Measurements from ENCODE around the gene SIRPG. TPM values are rescaled to one million over a fixed set of nuclear protein-coding genes. Genes with fewer than 3 reads are reported as not detected.

SIRPG gene
- total RNA-seq, 1 donor from 2014 or later: 0.97 TPM

DNA sequence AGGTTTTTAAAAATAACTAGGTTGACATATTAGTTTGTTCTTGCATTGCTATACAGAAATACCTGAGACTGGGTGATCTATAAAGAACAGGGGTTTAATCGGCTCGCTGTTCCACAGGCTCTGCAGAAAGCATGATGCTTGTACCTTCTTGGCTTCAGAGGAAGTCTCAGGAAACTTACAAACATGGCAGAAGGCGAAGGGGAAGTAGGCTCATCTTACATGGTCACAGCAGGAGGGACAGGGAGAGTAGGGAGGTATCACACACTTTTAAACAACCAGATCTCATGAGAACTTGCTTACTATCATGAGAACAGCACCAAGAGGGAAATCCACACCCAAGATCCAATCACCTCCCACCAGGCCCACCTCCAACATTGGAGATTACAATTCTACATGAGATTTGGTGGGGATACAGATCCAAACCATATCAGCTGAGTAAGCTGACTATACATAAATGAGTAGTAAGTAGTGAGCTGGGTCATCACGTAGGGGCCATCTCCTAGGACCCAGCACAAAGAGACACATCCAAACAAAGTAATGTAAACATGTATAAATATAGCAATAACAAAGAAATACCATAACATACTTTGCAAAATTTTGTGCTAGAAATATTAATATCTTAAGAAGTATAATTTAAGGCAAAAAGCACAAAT lies 31.4 kb upstream of the SIRPG start:
- no peak for ATAC-seq
- TF ChIP-seq, protein P1, sequence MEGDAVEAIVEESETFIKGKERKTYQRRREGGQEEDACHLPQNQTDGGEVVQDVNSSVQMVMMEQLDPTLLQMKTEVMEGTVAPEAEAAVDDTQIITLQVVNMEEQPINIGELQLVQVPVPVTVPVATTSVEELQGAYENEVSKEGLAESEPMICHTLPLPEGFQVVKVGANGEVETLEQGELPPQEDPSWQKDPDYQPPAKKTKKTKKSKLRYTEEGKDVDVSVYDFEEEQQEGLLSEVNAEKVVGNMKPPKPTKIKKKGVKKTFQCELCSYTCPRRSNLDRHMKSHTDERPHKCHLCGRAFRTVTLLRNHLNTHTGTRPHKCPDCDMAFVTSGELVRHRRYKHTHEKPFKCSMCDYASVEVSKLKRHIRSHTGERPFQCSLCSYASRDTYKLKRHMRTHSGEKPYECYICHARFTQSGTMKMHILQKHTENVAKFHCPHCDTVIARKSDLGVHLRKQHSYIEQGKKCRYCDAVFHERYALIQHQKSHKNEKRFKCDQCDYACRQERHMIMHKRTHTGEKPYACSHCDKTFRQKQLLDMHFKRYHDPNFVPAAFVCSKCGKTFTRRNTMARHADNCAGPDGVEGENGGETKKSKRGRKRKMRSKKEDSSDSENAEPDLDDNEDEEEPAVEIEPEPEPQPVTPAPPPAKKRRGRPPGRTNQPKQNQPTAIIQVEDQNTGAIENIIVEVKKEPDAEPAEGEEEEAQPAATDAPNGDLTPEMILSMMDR (IDR thresholded peaks at IDR 0.05): no peak

DNA sequence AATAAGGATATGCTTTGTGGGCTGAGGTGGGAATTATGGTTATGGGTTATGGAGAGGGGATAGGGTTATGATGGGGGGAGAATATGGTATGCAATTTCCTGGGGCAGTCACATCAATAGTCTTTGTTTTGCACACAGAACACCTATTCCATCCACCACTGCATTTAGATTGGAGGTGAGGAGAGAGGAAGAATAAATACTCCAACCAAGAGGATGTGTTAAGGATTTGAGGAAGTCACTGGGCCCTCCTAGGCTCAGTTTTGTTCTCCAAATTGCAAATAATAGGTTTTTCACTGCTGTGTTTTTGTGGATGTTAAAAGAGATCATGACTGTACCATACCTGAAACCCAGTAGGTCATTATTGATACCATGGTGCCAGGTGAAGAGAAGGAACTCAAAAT lies 29.5 kb upstream of the SIRPG start:
- intact Hi-C loops (cut with DNase I): no loop called here
- ATAC-seq: no peak
- no peaks in the 10 kb centered on the region for H3K9me3 ChIP-seq
- no peaks in the 10 kb centered on the region for H3K36me3 ChIP-seq
- peaks cover 9% of the 10 kb centered on the region for H3K27me3 ChIP-seq (ENCODE audit: low read depth)
- no peak overlapping the region for H3K27ac ChIP-seq
- no peak for DNase-seq
- H3K4me1 ChIP-seq: no peaks in the 10 kb centered on the region
- no peak overlapping the region for H3K4me3 ChIP-seq
- TF ChIP-seq, protein P1 (IDR thresholded peaks at IDR 0.05): no peak

More for the DNA sequence above, 31.4 kb upstream of the SIRPG start:
- Histone ChIP-seq H3K36me3 (no peaks in the 10 kb centered on the region), H3K27me3 (ENCODE audit: low read depth) (peaks cover 12% of the 10 kb centered on the region), H3K4me1 (no peaks in the 10 kb centered on the region), H3K9me3 (no peaks in the 10 kb centered on the region), H3K4me3 (no peak overlapping the region), H3K27ac (no peak overlapping the region)
- intact Hi-C loops (cut with DNase I): no loop called here
- no peak for DNase-seq

DNA sequence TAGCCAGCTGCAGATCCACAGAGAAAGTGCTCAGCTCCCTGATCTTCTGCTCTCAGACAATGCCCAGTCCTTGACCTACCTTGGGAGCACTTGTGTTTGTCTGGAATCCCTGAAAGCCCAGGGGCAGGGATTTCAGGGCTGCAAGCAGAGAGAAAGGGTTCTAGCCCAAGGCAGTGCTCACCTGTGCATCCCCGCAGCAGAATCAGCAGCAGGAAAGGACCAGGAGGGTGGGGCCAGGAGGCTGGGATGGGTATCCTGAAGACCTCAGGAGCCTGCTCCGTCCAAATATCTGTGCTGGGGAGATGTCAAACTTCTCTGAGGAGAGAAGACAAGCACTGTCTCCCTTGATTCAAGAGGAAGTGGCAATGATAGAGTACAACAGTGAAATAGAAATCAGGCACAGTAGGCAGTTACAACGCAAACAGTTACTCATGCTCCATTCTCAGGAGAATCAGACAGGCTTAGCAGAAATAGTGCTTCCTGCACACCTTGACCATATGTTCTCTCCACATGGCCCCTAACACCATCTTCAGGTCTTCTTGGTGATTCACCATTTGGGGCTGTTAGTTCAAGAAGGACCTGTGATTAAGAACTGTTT lies 28.7 kb upstream of the SIRPG start:
- TF ChIP-seq, protein P1 (IDR thresholded peaks at IDR 0.05): no peak
- no peak for ATAC-seq
- H3K27me3 ChIP-seq (ENCODE audit: low read depth): peaks cover 9% of the 10 kb centered on the region

DNA sequence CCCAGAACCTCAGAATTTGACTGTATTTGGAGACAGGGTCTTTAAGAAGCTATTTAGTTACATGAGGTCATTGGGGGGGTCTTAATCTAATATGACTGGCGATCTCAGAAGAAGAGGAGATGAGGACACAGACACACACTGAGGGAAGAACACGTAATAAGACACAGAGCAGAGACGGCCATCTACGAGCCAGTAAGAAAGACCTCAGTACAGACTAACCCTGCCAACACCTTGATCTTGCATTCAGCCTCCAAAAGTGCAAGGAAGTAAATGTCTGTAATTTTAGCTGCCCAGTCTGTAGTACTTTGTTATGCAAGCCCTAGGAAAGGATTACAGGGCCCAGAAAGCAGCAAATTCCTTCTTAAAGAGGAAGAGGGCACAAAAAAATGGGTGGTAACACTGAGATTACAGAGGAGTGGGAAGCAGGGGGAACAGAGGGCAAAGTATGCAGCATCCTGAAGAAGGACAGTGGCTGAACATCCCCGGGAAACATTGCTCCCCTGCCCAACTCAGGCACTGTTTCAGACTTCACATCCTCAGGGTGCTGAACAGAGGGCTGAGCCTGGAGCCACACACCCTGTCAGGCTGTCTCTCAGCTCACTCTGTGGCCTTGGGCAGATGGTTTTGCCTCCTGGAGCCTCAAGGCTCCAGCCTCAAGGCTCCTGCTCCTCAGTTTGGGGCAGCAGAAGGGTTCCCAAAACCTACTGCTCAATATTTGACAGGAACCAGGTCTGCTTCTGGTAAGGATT lies 27.9 kb upstream of the SIRPG start:
- DNase-seq (no peak), ATAC-seq (peak in 1 of 2 donors; percentile 23)
- H3K4me1 ChIP-seq: no peaks in the 10 kb centered on the region
- H3K4me3 ChIP-seq: no peak overlapping the region
- H3K27ac ChIP-seq: no peak overlapping the region
- H3K27me3 ChIP-seq (ENCODE audit: low read depth): peaks cover 3% of the 10 kb centered on the region
- TF ChIP-seq, protein P1 (IDR thresholded peaks at IDR 0.05): no peak
- no peaks in the 10 kb centered on the region for H3K9me3 ChIP-seq
- intact Hi-C loops (cut with DNase I): no loop called here
- no peaks in the 10 kb centered on the region for H3K36me3 ChIP-seq

More for the DNA sequence above, 28.7 kb upstream of the SIRPG start:
- Histone ChIP-seq H3K4me1 (no peaks in the 10 kb centered on the region), H3K36me3 (no peaks in the 10 kb centered on the region), H3K27ac (no peak overlapping the region), H3K4me3 (no peak overlapping the region), H3K9me3 (no peaks in the 10 kb centered on the region)
- DNase-seq: no peak
- intact Hi-C loops (cut with DNase I): no loop called here

DNA sequence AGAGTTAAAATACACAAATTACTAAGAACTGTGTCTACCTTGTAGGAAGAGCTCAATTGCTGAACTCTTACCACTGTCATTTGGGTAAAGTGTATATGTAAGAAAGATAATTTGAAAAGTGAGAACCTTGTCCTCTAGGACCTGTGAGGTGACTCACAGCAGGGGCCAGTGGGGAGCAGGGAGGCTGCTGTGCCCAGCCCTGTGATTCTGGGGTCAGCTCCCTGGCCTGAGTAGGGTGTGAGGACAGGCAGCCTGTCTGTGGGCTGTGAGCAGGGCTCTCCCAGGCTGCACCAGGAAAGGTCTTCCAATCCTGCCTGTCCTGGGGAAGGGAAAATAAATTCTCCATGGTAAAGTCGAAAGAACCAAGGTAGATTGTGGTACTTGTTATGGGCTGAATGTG lies 27.3 kb upstream of the SIRPG start:
- no peak overlapping the region for H3K4me3 ChIP-seq
- H3K9me3 ChIP-seq: no peaks in the 10 kb centered on the region
- no peak overlapping the region for H3K27ac ChIP-seq
- TF ChIP-seq, protein P1 (IDR thresholded peaks at IDR 0.05): no peak
- no peak for DNase-seq
- no peaks in the 10 kb centered on the region for H3K4me1 ChIP-seq
- intact Hi-C loops (cut with DNase I): no loop called here
- no peaks in the 10 kb centered on the region for H3K27me3 ChIP-seq (ENCODE audit: low read depth)
- H3K36me3 ChIP-seq: no peaks in the 10 kb centered on the region
- no peak for ATAC-seq
